HEK293T (cell line): Measurements from ENCODE around the gene BTNL3.

Experiments used
- ARNT ChIP-seq: fragments of 450-650 bp; IDR thresholded peaks from 2 replicates; pipeline ENCODE4 v1.6.1; 2017; ENCODE audit warnings: mild to moderate bottlenecking
- BHLHE40 ChIP-seq: fragments of 450-650 bp; IDR thresholded peaks from 2 replicates; pipeline ENCODE4 v1.6.1; 2016; ENCODE audit warnings: mild to moderate bottlenecking, moderate library complexity, borderline replicate concordance
- ELF4 ChIP-seq: fragments of 450-650 bp; IDR thresholded peaks from 2 replicates; pipeline ENCODE4 v1.6.1; 2017; ENCODE audit warnings: antibody characterized with exemption
- FOXA1 ChIP-seq: fragments of 450-650 bp; IDR thresholded peaks from 2 replicates; pipeline ENCODE4 v1.6.1; 2016; ENCODE audit warnings: mild to moderate bottlenecking
- FOXK2 ChIP-seq: fragments of 450-650 bp; IDR thresholded peaks from 2 replicates; pipeline ENCODE4 v1.6.1; 2016; ENCODE audit warnings: mild to moderate bottlenecking
- FOXM1 ChIP-seq: fragments of 450-650 bp; IDR thresholded peaks from 2 replicates; pipeline ENCODE4 v1.6.1; 2017; ENCODE audit warnings: mild to moderate bottlenecking, borderline replicate concordance
- L3MBTL2 ChIP-seq: fragments of 450-650 bp; conservative IDR thresholded peaks from 2 replicates; pipeline ENCODE4 v1.6.1; 2016; ENCODE audit warnings: mild to moderate bottlenecking
- LEF1 ChIP-seq: fragments of 450-650 bp; IDR thresholded peaks from 2 replicates; pipeline ENCODE4 v1.6.1; 2017; ENCODE audit warnings: mild to moderate bottlenecking, borderline replicate concordance
- NFRKB ChIP-seq: fragments of 450-650 bp; IDR thresholded peaks from 2 replicates; pipeline ENCODE4 v1.6.1; 2016; ENCODE audit warnings: mild to moderate bottlenecking, moderate library complexity
- SP1 ChIP-seq: fragments of 450-650 bp; IDR thresholded peaks from 2 replicates; pipeline ENCODE4 v1.6.1; 2017
- SUZ12 ChIP-seq: fragments of 450-650 bp; IDR thresholded peaks from 2 replicates; pipeline ENCODE4 v1.6.1; 2016; ENCODE audit warnings: mild to moderate bottlenecking
- TARDBP ChIP-seq: fragments of 450-650 bp; IDR thresholded peaks from 2 replicates; pipeline ENCODE4 v1.6.1; 2016
- ZNF384 ChIP-seq: fragments of 450-650 bp; IDR thresholded peaks from 2 replicates; pipeline ENCODE4 v1.6.1; 2016

DNA sequence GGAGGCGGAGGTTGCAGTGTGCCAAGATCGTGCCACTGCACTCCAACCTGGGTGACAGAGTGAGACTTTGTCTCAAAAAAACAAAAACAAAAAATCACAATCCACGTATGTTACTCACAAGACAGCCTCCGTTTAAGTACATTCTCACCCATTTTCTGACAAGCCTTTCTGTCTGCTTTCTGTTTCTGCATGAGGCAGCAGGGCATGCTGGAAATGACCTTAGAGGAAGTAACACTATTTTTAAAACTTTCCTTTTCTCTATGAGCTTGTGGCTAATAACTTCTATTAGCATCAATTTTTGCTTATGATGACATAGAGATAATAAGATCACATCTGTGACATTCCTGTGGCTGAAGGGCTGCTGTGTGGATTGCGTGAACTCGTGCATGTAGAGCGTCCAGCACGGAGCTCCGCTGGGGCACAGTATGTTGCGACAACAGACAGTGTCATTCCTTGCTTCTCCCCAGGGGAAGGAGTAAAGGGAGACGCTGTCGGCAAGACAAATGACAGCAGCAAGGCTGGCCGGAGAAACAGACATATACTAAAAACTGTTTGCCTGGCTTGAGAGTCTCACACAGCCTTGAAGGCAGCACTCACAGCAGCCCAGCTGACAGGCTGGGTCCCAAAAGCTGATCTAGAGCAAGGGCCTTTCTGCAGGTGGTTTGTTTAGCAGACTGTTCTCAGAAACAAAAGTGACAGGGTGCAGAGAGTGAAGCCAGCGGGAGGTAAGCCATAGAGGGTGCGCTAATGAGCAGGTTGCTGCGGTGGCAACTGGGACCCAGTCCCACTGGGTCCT is 1.6 kb downstream of the BTNL3 start:
- TF ChIP-seq TARDBP (no peak), L3MBTL2 (no peak), SUZ12 (no peak), ARNT (no peak), SP1 (no peak), NFRKB (no peak), FOXA1 (no peak), ELF4 (no peak), FOXM1 (no peak), BHLHE40 (no peak), FOXK2 (no peak), LEF1 (no peak), ZNF384 (no peak)
